Liver (tissue), 2 donors: ENCODE measurements around the gene ACAT1.

ENCODE experiments used
- RAD21 ChIP-seq, 2 donors: IDR thresholded peaks; 2 replicates each; pipeline ENCODE4 v1.6.1; 2016; ENCODE audit warnings: antibody characterized with exemption in 2 of 2, mild to moderate bottlenecking in 2 of 2
- TAF1 ChIP-seq: conservative IDR thresholded peaks from 2 replicates; pipeline ENCODE4 v1.6.1; 2016; ENCODE audit warnings: antibody characterized with exemption, mild to moderate bottlenecking
- donor health status: healthy.

DNA sequence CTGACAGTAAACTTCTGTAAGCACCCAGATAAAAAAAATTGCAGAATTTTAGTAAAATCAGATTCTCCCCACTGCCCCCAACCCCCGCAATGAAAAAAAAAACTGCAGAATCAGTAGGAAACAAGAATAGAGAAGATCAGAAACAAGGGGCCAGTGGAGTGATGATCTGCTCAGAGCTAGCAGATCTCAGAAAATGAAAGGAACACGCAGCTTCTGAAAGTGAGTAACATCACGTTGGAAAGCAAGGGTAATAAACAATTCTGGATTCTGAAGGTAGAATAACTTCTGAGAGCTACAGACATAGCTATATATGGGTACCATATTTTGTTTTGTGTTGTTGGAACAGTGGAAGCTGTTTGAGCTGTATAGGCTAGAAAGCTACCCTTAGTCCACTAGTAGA, 23.2 kb downstream of the ACAT1 start:
- TF ChIP-seq RAD21 (IDR thresholded peaks at IDR 0.05) (no peak), TAF1 (no peak)
